ENCODE measurements around the gene TMEM239. TPM values are rescaled to one million over a fixed set of nuclear protein-coding genes. Genes with fewer than 3 reads are reported as not detected.

TMEM239 gene
- total RNA-seq, 1 experiment from 2014 or later: not detected

DNA sequence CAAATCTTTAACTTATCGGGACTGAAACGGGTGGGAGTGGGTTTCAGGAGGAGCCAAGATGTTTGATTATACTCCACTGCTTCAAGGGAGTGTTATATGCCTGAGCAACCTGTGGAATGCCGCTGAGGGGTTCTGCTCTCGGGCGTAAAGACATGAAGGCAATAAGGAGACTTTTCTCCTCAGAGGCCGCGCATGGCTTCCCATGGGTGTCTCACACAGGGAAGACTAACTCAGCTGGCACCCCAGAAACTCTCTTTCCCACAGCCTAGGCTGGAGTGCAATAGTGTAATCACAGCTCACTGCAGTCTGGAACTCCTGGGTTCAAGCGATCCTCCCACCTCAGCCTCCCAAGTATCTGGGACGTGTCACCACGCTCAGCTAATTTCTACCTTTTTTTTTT is 6.5 kb upstream of the TMEM239 start:
- ChIA-PET POLR2A (no interaction called here), CTCF (interaction anchor here (0.5 to 0.7 kb wide), 3 partner anchors 93 to 1136 kb away, joined by 3 to 7 read pairs (median 4); no protein-coding TSS in a partner anchor)
- Mint-ChIP-seq H3K36me3 (ENCODE audit: insufficient read depth, unreplicated experiment) (no peaks in the 10 kb centered on the region), H3K4me1 (ENCODE audit: insufficient read depth, unreplicated experiment) (peaks cover 6% of the 10 kb centered on the region), H3K27me3 (ENCODE audit: insufficient read depth, unreplicated experiment) (peaks cover 13% of the 10 kb centered on the region), H3K27ac (ENCODE audit: low read depth, unreplicated experiment) (no peak overlapping the region), H3K4me3 (ENCODE audit: unreplicated experiment) (no peak overlapping the region), H3K9me3 (ENCODE audit: unreplicated experiment) (peaks cover 17% of the 10 kb centered on the region)
- no TSS peak for BruUV-seq (replicated peaks)
- DNase-seq (ENCODE audit: unreplicated experiment): no peak
- intact Hi-C loops (cut with micrococcal nuclease): no loop called here
- TF ChIP-seq, protein P1, sequence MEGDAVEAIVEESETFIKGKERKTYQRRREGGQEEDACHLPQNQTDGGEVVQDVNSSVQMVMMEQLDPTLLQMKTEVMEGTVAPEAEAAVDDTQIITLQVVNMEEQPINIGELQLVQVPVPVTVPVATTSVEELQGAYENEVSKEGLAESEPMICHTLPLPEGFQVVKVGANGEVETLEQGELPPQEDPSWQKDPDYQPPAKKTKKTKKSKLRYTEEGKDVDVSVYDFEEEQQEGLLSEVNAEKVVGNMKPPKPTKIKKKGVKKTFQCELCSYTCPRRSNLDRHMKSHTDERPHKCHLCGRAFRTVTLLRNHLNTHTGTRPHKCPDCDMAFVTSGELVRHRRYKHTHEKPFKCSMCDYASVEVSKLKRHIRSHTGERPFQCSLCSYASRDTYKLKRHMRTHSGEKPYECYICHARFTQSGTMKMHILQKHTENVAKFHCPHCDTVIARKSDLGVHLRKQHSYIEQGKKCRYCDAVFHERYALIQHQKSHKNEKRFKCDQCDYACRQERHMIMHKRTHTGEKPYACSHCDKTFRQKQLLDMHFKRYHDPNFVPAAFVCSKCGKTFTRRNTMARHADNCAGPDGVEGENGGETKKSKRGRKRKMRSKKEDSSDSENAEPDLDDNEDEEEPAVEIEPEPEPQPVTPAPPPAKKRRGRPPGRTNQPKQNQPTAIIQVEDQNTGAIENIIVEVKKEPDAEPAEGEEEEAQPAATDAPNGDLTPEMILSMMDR (IDR thresholded peaks at IDR 0.05; ENCODE audit: unreplicated experiment): no peak

DNA sequence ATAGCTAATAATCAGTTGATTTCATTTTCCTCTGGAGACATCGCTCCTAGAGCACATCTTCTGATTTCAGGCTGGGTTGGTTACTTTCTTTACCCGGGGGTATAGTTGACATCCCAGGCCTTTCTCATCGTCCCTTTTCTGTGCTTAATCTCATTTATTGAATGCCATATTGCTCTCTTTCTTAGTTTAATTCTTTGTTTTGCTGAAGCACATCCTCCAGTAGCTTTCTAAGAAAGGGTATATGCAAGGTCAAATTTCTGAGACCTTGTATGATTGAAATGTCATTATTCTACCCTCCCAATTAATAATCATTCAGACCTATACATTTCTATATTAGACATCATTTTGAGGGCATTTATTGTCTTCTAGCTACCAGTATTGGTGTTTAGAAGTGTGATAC is 4.0 kb upstream of the TMEM239 start:
- no peak for DNase-seq (ENCODE audit: unreplicated experiment)
- CTCF ChIA-PET: no interaction called here
- intact Hi-C loops (cut with micrococcal nuclease): no loop called here
- Mint-ChIP-seq H3K36me3 (ENCODE audit: insufficient read depth, unreplicated experiment) (no peaks in the 10 kb centered on the region), H3K9me3 (ENCODE audit: unreplicated experiment) (peaks cover 17% of the 10 kb centered on the region), H3K27me3 (ENCODE audit: insufficient read depth, unreplicated experiment) (no peaks in the 10 kb centered on the region), H3K4me1 (ENCODE audit: insufficient read depth, unreplicated experiment) (peaks cover 12% of the 10 kb centered on the region), H3K27ac (ENCODE audit: low read depth, unreplicated experiment) (no peak overlapping the region), H3K4me3 (ENCODE audit: unreplicated experiment) (no peak overlapping the region)
- no TSS peak for BruUV-seq (replicated peaks)
- POLR2A ChIA-PET: interaction anchor here (0.8 to 1.1 kb wide), 2 partner anchors 16 to 64 kb away, joined by 3 read pairs; no protein-coding TSS in a partner anchor
- TF ChIP-seq, protein P1 (IDR thresholded peaks at IDR 0.05; ENCODE audit: unreplicated experiment): no peak

DNA sequence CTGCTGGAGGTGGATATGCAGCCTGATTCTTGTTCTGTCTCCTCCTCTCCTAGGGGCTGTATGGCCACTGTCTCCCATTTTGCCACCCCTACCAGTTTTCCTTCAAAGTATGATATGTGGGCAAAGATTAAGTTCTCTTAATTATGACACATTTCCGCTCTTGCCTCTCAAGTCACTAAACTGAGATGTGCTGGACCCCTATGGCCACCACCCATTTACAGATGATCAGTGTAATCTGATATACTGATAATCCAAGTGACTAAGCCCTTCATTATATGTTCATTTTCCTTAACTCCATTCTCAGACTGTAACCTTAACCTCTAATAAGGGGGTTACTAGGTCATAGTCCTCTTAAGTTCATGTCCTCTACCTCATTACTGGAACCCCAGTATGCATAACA is 2.1 kb upstream of the TMEM239 start:
- Mint-ChIP-seq H3K4me1 (ENCODE audit: insufficient read depth, unreplicated experiment) (peaks cover 24% of the 10 kb centered on the region), H3K4me3 (ENCODE audit: unreplicated experiment) (no peak overlapping the region), H3K9me3 (ENCODE audit: unreplicated experiment) (peaks cover 17% of the 10 kb centered on the region), H3K27ac (ENCODE audit: low read depth, unreplicated experiment) (no peak overlapping the region), H3K36me3 (ENCODE audit: insufficient read depth, unreplicated experiment) (no peaks in the 10 kb centered on the region), H3K27me3 (ENCODE audit: insufficient read depth, unreplicated experiment) (no peaks in the 10 kb centered on the region)
- POLR2A ChIA-PET: interaction anchor here (0.9 kb wide), 2 partner anchors 15 to 85 kb away, joined by 3 to 6 read pairs; no protein-coding TSS in a partner anchor
- CTCF ChIA-PET: interaction anchor here (0.6 kb wide), 1 partner anchor 228 kb away, joined by 3 read pairs; no protein-coding TSS in a partner anchor
- DNase-seq (ENCODE audit: unreplicated experiment): no peak
- BruUV-seq (replicated peaks): no TSS peak
- intact Hi-C loops (cut with micrococcal nuclease): no loop called here
- TF ChIP-seq, protein P1 (IDR thresholded peaks at IDR 0.05; ENCODE audit: unreplicated experiment): no peak

DNA sequence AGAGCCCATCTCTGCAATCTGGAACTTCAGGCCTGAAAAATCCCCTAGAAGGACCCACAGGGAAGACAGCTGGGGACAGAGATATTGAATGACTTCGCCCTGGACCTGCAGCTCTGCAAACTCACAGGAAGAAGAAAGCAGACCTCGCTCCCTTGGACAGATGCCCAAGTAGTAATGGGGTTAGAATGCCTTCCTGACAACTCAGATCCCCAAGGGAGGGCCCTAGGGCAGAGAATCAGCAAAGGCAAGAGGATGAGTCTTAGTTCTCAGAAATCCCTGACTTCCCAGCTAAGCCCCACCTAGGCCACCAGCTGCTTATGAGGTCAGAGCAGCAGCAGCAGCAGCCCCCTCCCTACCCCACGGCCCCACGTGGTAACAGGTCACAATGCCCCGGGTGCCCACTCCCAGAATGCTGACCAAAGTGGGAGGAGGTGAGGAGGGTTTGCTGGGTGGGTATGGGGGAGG is 1.5 kb upstream of the TMEM239 start, which contains the start of gene C20orf141:
TSS of gene C20orf141 (plus strand) at position 401 of the 465 bp plus-strand sequence. CDS start 198 bp downstream, outside the sequence.
- Mint-ChIP-seq H3K4me1 (ENCODE audit: insufficient read depth, unreplicated experiment) (peaks cover 24% of the 10 kb centered on the region), H3K4me3 (ENCODE audit: unreplicated experiment) (no peak within 1 kb of the TSS), H3K9me3 (ENCODE audit: unreplicated experiment) (peaks cover 17% of the 10 kb centered on the region), H3K27ac (ENCODE audit: low read depth, unreplicated experiment) (no peak within 1 kb of the TSS), H3K36me3 (ENCODE audit: insufficient read depth, unreplicated experiment) (no peaks in the 10 kb centered on the region), H3K27me3 (ENCODE audit: insufficient read depth, unreplicated experiment) (peaks cover 2% of the 10 kb centered on the region)
- DNase-seq (ENCODE audit: unreplicated experiment): peak; percentile 95
- TF ChIP-seq, protein P1 (IDR thresholded peaks at IDR 0.05; ENCODE audit: unreplicated experiment): no peak
- ChIA-PET POLR2A (interaction anchor here (0.7 to 0.9 kb wide), 4 partner anchors 14 to 94 kb away, joined by 3 to 6 read pairs (median 3); no protein-coding TSS in a partner anchor), CTCF (interaction anchor here (1.1 kb wide), 1 partner anchor 138 kb away, joined by 4 read pairs; no protein-coding TSS in a partner anchor)
- intact Hi-C loops (cut with micrococcal nuclease): no loop called here
- no TSS peak for BruUV-seq (replicated peaks)
